Measurements from ENCODE around the gene NAPG. TPM values are rescaled to one million over a fixed set of nuclear protein-coding genes. Genes with fewer than 3 reads are reported as not detected.
A peak's percentile ranks its signal among the peaks of the same experiment; 100 is the strongest.

Gene NAPG
- total RNA-seq, result 10 to 100 TPM; 30.2 to 45.8 (median 32.0) TPM
- polyA plus RNA-seq, result 17.6 TPM
- long read RNA-seq, donor 1, partial matches to known transcripts, result 6 of 8 reads
- long read RNA-seq, donor 1, other reads (novel, unspliced or antisense), result 2 of 8 reads
- long read RNA-seq, donor 2, partial matches to known transcripts, result 1 of 6 reads
- long read RNA-seq, donor 2, other reads (novel, unspliced or antisense), result 5 of 6 reads
- long read RNA-seq, donor 3, partial matches to known transcripts, result 9 of 29 reads
- long read RNA-seq, donor 3, other reads (novel, unspliced or antisense), result 15 of 29 reads
- long read RNA-seq, donor 4, partial matches to known transcripts, result 0 of 7 reads
- long read RNA-seq, donor 4, other reads (novel, unspliced or antisense), result 6 of 7 reads

- DNase-seq, result peak; percentile 96 to 98 (median 98)
- Histone ChIP-seq H3K4me1 (ENCODE audit: control insufficient read depth, insufficient read depth, low read length) (peaks cover 2% of the 10 kb centered on the region), H3K9me3 (ENCODE audit: control insufficient read depth, low read length) (no peaks in the 10 kb centered on the region), H3K27ac (ENCODE audit: low read length) (peak within 1 kb of the TSS; percentile 81), H3K4me3 (ENCODE audit: low read length) (peak within 1 kb of the TSS; percentile 83), H3K27me3 (ENCODE audit: control insufficient read depth, insufficient read depth) (no peaks in the 10 kb centered on the region)
- ATAC-seq, result peak; percentile 94 to 96
- intact Hi-C loops (cut with DNase I), result no loop called here
- WGBS, result under 1% methylated on average over 68 of the region's 68 CpGs
Observed at GRCh38 chr18:10525697-10526560, at the start of gene NAPG. TSS of gene NAPG (plus strand) at chr18:10526027. CDS start at chr18:10526103, 76 bp downstream.

DNA sequence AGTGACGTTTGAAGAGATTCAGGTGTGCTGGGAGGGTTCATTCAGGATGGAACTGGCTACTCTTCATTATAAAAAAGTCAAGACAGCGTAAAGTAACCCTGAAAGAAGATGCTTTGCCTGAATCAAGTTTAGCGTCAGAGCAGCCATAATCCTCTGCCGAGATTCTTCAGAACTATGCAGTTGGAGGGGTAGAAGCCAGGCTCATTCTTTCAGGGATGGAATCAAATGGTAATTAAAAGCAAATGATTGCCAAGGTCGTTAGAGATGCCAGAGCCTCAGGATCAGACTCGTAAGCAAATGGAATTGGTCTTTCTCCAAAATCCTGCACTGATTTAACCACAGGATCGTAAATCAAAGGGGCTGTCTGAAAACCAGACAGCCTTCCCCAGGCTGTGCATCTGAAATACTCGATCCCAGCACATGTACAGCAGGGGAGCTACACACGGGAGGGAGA, 49.5 kb upstream of the NAPG start:
- no peaks in the 10 kb centered on the region for H3K27me3 ChIP-seq (ENCODE audit: control insufficient read depth, insufficient read depth)
- peaks cover 3% of the 10 kb centered on the region for H3K4me1 ChIP-seq (ENCODE audit: control insufficient read depth, insufficient read depth, low read length)
- intact Hi-C loops (cut with DNase I), result no loop called here
- DNase-seq, result no peak
- no peak for ATAC-seq
- no peaks in the 10 kb centered on the region for H3K9me3 ChIP-seq (ENCODE audit: control insufficient read depth, low read length)
- H3K27ac ChIP-seq (ENCODE audit: low read length), result no peak overlapping the region
- H3K4me3 ChIP-seq (ENCODE audit: low read length), result no peak overlapping the region
- WGBS, result 73% methylated on average over 9 of the region's 9 CpGs

- 55% methylated on average over 3 of the region's 3 CpGs for whole genome bisulfite sequencing
- Histone ChIP-seq H3K4me3 (ENCODE audit: low read length) (no peak overlapping the region), H3K27ac (ENCODE audit: low read length) (no peak overlapping the region), H3K4me1 (ENCODE audit: control insufficient read depth, insufficient read depth, low read length) (peaks cover 3% of the 10 kb centered on the region), H3K27me3 (ENCODE audit: control insufficient read depth, insufficient read depth) (no peaks in the 10 kb centered on the region), H3K9me3 (ENCODE audit: control insufficient read depth, low read length) (no peaks in the 10 kb centered on the region)
- intact Hi-C loops (cut with DNase I), result no loop called here
- ATAC-seq (no peak), DNase-seq (no peak)
Observed at GRCh38 chr18:10477121-10477862, 48.5 kb upstream of the NAPG start.

DNA sequence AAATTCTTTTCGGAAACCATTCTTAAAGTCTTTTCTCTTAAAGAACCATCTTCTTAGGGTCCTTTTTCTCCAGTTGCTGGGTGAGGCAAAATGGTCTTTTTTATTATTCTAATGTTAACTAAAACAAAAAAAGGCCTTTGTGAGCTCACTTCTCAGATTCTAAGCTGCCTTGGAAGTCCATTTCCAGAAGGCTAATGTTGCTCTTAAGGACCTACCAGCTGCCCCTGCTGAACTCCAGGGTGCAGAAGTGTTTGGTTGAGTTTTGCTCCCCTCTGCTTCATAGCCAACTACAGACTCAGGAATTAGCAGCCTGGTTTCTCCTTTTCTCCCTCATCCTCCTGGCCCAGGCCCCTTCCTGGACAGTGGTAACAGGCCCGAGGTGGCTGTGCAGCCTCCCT, 48.0 kb upstream of the NAPG start:
- H3K27me3 ChIP-seq (ENCODE audit: control insufficient read depth, insufficient read depth), result no peaks in the 10 kb centered on the region
- WGBS, result 94% methylated on average over 2 of the region's 2 CpGs
- no peaks in the 10 kb centered on the region for H3K9me3 ChIP-seq (ENCODE audit: control insufficient read depth, low read length)
- H3K27ac ChIP-seq (ENCODE audit: low read length), result no peak overlapping the region
- peaks cover 3% of the 10 kb centered on the region for H3K4me1 ChIP-seq (ENCODE audit: control insufficient read depth, insufficient read depth, low read length)
- intact Hi-C loops (cut with DNase I), result no loop called here
- ATAC-seq (no peak), DNase-seq (no peak)
- H3K4me3 ChIP-seq (ENCODE audit: low read length), result no peak overlapping the region

GRCh38 chr18:10481831-10482230, 44.0 kb upstream of the NAPG start:
- Histone ChIP-seq H3K4me1 (ENCODE audit: control insufficient read depth, insufficient read depth, low read length) (peaks cover 3% of the 10 kb centered on the region), H3K27ac (ENCODE audit: low read length) (no peak overlapping the region), H3K9me3 (ENCODE audit: control insufficient read depth, low read length) (no peaks in the 10 kb centered on the region), H3K4me3 (ENCODE audit: low read length) (no peak overlapping the region), H3K27me3 (ENCODE audit: control insufficient read depth, insufficient read depth) (no peaks in the 10 kb centered on the region)
- ATAC-seq (no peak), DNase-seq (peak in 1 of 3 donors; percentile 55)
- intact Hi-C loops (cut with DNase I), result no loop called here
- WGBS, result 73% methylated on average over 9 of the region's 9 CpGs

DNA sequence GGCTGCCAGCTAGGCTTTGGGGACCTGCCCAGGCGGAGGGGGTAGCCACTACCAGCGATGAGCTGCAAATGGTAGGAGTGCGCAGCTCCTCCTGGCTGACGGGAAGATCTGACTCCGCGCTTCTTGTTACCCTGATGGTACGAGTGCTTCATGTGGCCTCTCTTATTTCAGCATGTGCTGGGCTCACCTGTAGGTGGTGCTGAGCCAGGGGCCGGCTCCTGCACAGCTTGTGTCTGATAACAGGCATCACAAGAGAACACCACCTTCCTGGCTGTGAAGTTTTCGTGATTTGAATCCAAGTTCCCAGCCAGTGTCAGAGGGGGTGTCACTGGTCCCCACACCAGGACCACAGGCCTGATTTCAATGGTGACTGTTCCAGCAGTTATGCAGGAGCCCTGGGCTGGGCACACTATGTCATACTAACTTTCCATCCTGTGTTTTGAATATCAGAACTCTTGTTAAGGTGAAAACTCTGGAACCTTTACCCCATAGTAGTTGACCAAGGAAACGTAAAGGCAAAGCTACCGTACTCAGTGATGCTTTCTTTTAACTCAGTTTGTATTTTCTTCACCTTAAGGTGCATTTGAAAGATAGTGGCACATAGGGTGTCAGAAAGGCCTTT, 43.4 kb upstream of the NAPG start:
- DNase-seq (peak in 1 of 3 donors; percentile 46), ATAC-seq (no peak)
- Histone ChIP-seq H3K27ac (ENCODE audit: low read length) (no peak overlapping the region), H3K4me1 (ENCODE audit: control insufficient read depth, insufficient read depth, low read length) (no peaks in the 10 kb centered on the region), H3K27me3 (ENCODE audit: control insufficient read depth, insufficient read depth) (no peaks in the 10 kb centered on the region), H3K9me3 (ENCODE audit: control insufficient read depth, low read length) (no peaks in the 10 kb centered on the region), H3K4me3 (ENCODE audit: low read length) (no peak overlapping the region)
- WGBS, result 91% methylated on average over 11 of the region's 11 CpGs
- intact Hi-C loops (cut with DNase I), result no loop called here

DNA sequence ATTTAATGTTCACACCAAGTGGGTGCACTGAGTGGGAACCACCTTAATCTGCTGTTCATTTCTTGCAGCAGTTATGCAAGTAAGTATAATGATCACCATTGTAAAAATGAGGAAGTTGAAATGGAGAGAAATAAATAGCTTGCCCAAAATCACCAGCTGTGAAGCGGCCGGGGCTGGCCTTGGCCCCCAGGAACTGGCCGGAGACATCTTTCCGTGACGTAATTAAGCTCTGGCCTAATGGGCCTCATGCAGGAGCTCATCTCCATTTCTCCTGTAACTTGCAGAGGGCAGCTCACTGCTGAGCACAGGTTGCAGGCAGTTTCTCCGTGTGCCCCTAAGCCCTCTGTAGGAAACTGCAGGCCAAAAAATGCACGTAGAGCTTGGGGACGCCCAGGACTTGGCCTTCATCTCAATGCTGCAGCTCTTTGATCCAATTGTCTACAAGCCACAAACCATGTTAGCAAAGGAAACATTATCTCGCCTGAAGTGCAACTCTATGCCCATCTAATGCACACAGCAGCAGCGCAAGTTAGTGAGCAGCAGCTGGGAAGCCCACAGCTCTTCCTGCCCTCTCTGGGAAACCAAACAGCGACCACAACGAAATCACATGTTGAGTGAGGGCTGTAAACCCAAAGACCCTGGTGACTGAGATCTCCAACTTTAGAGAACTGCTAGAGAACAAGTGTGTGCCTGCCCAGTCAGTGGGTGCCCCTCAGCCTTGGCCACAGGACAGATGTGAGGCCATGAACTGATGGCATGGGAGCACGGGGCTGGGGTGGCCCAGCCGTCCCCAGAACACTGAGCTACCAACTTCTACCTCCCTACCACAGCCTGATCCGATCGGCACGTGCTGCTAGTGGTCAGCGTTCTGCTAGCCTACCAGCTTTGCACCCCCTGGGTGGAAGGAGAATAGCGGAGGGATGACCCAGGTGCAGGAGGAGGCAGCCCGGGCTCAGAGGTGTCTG, 42.6 kb upstream of the NAPG start:
- 78% methylated on average over 20 of the region's 20 CpGs for WGBS
- Histone ChIP-seq H3K27ac (ENCODE audit: low read length) (no peak overlapping the region), H3K27me3 (ENCODE audit: control insufficient read depth, insufficient read depth) (no peaks in the 10 kb centered on the region), H3K4me3 (ENCODE audit: low read length) (no peak overlapping the region), H3K4me1 (ENCODE audit: control insufficient read depth, insufficient read depth, low read length) (no peaks in the 10 kb centered on the region), H3K9me3 (ENCODE audit: control insufficient read depth, low read length) (no peaks in the 10 kb centered on the region)
- peak in 2 of 3 donors; percentile 76 to 77 for DNase-seq
- intact Hi-C loops (cut with DNase I), result no loop called here
- peak; percentile 56 to 66 for ATAC-seq

DNA sequence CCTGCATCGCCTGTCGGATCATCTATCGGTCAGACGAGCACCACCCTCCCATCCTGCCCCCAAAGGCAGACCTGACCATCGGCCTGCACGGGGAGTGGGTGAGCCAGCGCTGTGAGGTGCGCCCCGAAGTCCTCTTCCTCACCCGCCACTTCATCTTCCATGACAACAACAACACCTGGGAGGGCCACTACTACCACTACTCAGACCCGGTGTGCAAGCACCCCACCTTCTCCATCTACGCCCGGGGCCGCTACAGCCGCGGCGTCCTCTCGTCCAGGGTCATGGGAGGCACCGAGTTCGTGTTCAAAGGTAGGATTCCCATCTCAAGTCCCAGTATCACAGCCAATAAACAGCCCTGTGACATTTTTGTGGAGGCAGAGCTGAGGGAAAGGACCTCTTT, 40.4 kb upstream of the NAPG start:
- DNase-seq (peak in 1 of 3 donors; percentile 47), ATAC-seq (no peak)
- WGBS, result 97% methylated on average over 20 of the region's 20 CpGs
- Histone ChIP-seq H3K27me3 (ENCODE audit: control insufficient read depth, insufficient read depth) (no peaks in the 10 kb centered on the region), H3K9me3 (ENCODE audit: control insufficient read depth, low read length) (no peaks in the 10 kb centered on the region), H3K4me1 (ENCODE audit: control insufficient read depth, insufficient read depth, low read length) (no peaks in the 10 kb centered on the region), H3K27ac (ENCODE audit: low read length) (no peak overlapping the region), H3K4me3 (ENCODE audit: low read length) (no peak overlapping the region)
- intact Hi-C loops (cut with DNase I), result no loop called here

DNA sequence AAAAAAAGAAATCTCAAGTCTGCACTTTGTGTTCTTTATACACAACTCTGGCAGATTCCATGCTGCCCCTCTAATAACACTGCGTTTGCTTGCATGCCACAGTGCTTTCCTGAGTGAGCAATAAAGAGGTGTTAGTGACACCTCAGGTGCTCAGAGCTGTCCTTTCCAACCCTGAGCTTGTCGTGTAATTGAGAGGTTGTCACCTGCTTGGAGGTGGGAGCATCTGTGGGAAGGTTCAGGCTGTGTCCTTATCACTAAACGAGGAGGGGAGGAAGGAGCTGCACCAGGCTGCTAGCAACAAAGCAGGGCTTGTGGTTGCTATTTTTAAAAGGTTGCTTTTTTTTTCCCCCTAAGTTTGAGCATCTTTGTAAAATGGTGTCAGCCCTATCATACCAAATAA, 39.5 kb upstream of the NAPG start:
- no peaks in the 10 kb centered on the region for H3K27me3 ChIP-seq (ENCODE audit: control insufficient read depth, insufficient read depth)
- H3K27ac ChIP-seq (ENCODE audit: low read length), result no peak overlapping the region
- intact Hi-C loops (cut with DNase I), result no loop called here
- ATAC-seq (no peak), DNase-seq (no peak)
- no peak overlapping the region for H3K4me3 ChIP-seq (ENCODE audit: low read length)
- no peaks in the 10 kb centered on the region for H3K9me3 ChIP-seq (ENCODE audit: control insufficient read depth, low read length)
- WGBS, result 50% methylated on average over 3 of the region's 3 CpGs
- no peaks in the 10 kb centered on the region for H3K4me1 ChIP-seq (ENCODE audit: control insufficient read depth, insufficient read depth, low read length)

- 88% methylated on average over 6 of the region's 6 CpGs for WGBS
- intact Hi-C loops (cut with DNase I), result no loop called here
- no peaks in the 10 kb centered on the region for H3K4me1 ChIP-seq (ENCODE audit: control insufficient read depth, insufficient read depth, low read length)
- DNase-seq (no peak), ATAC-seq (no peak)
- no peak overlapping the region for H3K4me3 ChIP-seq (ENCODE audit: low read length)
- H3K27me3 ChIP-seq (ENCODE audit: control insufficient read depth, insufficient read depth), result no peaks in the 10 kb centered on the region
- no peaks in the 10 kb centered on the region for H3K9me3 ChIP-seq (ENCODE audit: control insufficient read depth, low read length)
- no peak overlapping the region for H3K27ac ChIP-seq (ENCODE audit: low read length)
Observed at GRCh38 chr18:10487154-10487553, 38.7 kb upstream of the NAPG start.
